GM12865 (cell line): ENCODE measurements around the gene SACM1L.

Experiments used
- DNase-seq: peaks from one replicate; pipeline ENCODE4 v3.0.0; 2010; ENCODE audit warnings: low read depth
- H3K4me3 ChIP-seq: 2 replicates; pipeline ENCODE4 v1.5.1; 2011; ENCODE audit warnings: mild to moderate bottlenecking, low read depth, low read length, control low read depth
- CTCF ChIP-seq: IDR thresholded peaks from 2 replicates; pipeline ENCODE4 v1.5.1; 2011; ENCODE audit warnings: low read length, control low read depth, low read depth, inconsistent platforms; ENCODE audit not compliant: insufficient read depth; ENCODE audit errors: missing control alignments

SACM1L gene

GRCh38 chr3:45778761-45779201 is 89.6 kb downstream of the SACM1L start:
- no peak overlapping the region for H3K4me3 ChIP-seq
- no peak for DNase-seq
- TF ChIP-seq CTCF, result no peak

DNA sequence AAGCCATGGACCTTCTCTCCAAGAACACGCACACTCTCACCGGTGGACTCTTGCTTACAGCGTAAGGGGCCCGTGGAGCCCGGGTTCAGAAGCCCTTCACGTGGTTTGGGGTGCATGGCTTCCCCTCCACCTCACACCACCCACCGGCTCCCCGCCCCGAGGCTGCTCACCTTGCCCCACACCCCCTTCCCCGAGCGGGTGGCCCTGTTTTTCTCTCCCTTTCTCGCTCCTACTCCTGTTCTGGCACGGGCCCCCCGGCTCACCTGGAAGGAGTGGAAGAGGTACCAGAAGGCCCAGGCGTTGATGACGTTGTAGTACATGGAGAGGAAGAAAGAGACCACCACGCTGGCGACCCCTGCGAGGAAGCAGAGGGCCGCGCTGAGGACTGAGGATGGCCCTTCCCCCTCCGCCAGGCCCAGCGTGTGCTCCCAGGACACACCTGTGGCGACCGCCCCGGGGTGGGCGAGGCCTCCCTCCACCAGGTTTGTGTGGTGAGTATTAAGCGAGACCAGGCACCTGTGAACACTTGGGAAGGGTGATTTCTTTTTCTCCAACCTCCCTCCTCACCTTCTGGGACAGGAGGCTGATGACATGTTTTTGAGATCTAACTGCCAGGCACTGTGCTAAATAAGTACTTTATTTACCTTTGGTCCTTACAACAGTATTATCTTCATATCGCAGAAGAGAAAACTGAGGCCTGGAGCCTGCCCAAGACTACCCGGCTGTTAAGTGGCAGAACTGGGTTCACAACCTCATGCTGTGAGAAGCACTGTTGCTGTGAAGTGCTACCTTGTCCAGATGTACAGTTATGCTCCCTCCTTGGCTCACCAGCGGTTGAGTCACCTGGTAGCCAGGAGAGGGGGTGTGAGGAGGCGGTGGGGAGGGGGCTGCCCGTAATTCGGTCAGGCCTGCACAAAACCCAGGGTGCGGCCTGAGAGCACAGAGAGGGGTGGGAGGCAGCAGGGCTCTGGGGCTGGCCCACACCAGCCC is 90.8 kb downstream of the SACM1L start:
- DNase-seq, result no peak
- TF ChIP-seq CTCF, result no peak
- H3K4me3 ChIP-seq, result no peak overlapping the region

DNA sequence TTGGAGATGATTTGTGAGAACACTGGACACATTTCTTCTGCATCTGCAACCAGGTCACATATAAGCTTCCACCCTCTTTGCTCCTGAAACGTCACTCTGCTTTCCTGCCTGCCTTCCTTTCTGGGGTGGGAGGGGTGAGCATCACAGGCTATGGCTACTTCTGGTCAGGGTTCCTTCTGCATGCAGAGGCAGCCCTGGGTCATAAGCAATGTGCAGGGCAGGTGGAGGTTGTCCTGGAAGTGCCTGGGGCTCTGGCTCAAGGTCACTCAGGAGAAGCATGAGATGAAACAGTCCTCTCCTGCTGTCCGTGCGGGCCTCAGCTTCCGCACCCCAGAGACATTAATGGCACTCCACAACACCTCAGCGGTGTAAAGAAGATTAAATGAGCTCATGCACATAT is 92.1 kb downstream of the SACM1L start:
- DNase-seq, result no peak
- no peak for TF ChIP-seq CTCF
- H3K4me3 ChIP-seq, result no peak overlapping the region

DNA sequence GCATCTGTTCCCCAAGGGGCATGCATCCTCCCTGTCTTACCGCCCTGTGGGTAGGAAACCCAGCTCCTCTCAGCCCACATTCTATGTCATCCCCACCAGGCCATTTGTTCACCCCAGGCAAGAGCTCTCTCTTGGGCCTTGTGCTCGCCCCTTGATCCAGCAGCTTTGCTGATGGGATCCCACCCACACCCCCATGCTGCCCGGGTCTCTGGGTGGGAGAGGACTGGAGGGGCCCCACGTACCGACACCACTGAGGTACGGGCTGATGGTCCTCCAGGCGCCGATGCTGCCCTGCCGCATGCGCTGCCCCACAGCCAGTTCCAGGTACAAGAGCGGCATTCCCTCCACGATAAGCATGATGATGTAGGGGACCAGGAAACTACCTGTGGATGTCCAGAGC is 92.6 kb downstream of the SACM1L start:
- H3K4me3 ChIP-seq, result no peak overlapping the region
- DNase-seq, result no peak
- TF ChIP-seq CTCF, result no peak

- no peak overlapping the region for H3K4me3 ChIP-seq
- TF ChIP-seq CTCF, result no peak
- no peak for DNase-seq
These were observed 93.2 kb downstream of the SACM1L start for GRCh38 chr3:45782381-45782780.

DNA sequence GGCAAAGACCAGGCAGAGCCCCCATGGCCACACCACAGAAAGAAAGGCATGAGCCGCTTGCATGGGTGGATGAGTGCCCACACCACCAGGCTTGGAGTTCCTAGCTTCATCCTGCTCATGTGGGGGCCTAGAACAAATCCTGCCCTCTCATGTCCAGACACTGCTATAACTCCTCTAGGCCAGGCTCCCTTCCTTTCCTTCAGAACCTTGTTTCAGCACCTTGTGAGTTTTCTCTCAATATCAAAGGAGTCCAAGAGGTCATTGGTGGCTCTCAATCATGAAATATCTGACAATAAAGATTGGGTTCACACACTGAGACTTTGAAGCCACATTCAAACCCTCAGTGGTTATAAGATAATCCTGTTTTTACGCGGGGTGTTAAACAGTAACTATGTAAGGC is 94.5 kb downstream of the SACM1L start:
- DNase-seq, result no peak
- TF ChIP-seq CTCF, result no peak
- H3K4me3 ChIP-seq, result no peak overlapping the region
